Germinal center (tissue), 1 donor: Measurements from ENCODE around the gene RTN4R.

Experiments
- DNase-seq: peaks from one replicate; pipeline ENCODE4 v3.0.0; 2012; ENCODE audit warnings: mixed read lengths, low spot score

RTN4R gene

GRCh38 chr22:20228939-20229272 is 39.2 kb downstream of the RTN4R start:
- DNase-seq, result no peak

GRCh38 chr22:20228055-20228938 is 39.8 kb downstream of the RTN4R start:
- no peak for DNase-seq

GRCh38 chr22:20227363-20227762 is 40.8 kb downstream of the RTN4R start:
- no peak for DNase-seq

- DNase-seq, result no peak
Observed at GRCh38 chr22:20226760-20227350, 41.3 kb downstream of the RTN4R start.

GRCh38 chr22:20226077-20226716 is 41.9 kb downstream of the RTN4R start:
- DNase-seq, result no peak

- no peak for DNase-seq
Observed at GRCh38 chr22:20225693-20225966, 42.5 kb downstream of the RTN4R start.

GRCh38 chr22:20224917-20225692 is 43.0 kb downstream of the RTN4R start:
- no peak for DNase-seq

GRCh38 chr22:20224256-20224626 is 43.9 kb downstream of the RTN4R start:
- DNase-seq, result no peak

- no peak for DNase-seq
Observed at GRCh38 chr22:20223421-20224255, 44.5 kb downstream of the RTN4R start.

GRCh38 chr22:20222764-20223420 is 45.2 kb downstream of the RTN4R start:
- no peak for DNase-seq

- DNase-seq, result no peak
Observed at GRCh38 chr22:20221421-20222340, 46.4 kb downstream of the RTN4R start.

- DNase-seq, result no peak
Observed at GRCh38 chr22:20220629-20221026, 47.5 kb downstream of the RTN4R start.

- DNase-seq, result no peak
Observed at GRCh38 chr22:20219667-20220628, 48.2 kb downstream of the RTN4R start.

GRCh38 chr22:20218987-20219386 is 49.1 kb downstream of the RTN4R start:
- no peak for DNase-seq

- no peak for DNase-seq
Observed at GRCh38 chr22:20218326-20218872, 49.7 kb downstream of the RTN4R start.

GRCh38 chr22:20217563-20217962 is 50.6 kb downstream of the RTN4R start:
- no peak for DNase-seq

- no peak for DNase-seq
Observed at GRCh38 chr22:20216863-20217499, 51.1 kb downstream of the RTN4R start.

- no peak for DNase-seq
Observed at GRCh38 chr22:20215742-20216141, 52.4 kb downstream of the RTN4R start.
